Measurements from ENCODE around the gene BRD9. TPM values are rescaled to one million over a fixed set of nuclear protein-coding genes. Genes with fewer than 3 reads are reported as not detected.

BRD9 gene
- total RNA-seq, 1 experiment from 2014 or later = 48.9 TPM

DNA sequence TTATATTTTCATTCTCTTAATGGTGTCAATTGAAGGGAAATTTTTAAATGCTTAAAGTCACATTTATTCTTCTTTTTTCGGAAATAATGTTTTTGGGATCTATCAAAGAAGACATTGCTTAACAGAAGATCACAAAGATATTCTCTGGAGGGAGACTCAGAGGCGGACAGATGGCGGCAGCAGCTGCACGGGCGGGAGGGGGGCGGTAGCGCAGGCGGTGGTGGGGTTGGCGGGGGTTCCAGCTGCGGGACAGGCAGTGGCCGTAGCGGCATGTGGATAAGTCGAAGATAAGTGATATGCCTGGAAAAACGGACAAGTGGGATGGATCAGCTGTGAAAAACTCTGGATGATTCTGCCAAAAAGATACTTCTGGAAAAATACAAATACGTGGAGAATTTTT lies 76.4 kb downstream of the BRD9 start:
- no peaks in the 10 kb centered on the region for H3K36me3 Mint-ChIP-seq (ENCODE audit: insufficient read depth, unreplicated experiment)
- ChIA-PET CTCF (no interaction called here), POLR2A (no interaction called here)
- intact Hi-C loops (cut with micrococcal nuclease) = no loop called here
- TF ChIP-seq, protein P1, sequence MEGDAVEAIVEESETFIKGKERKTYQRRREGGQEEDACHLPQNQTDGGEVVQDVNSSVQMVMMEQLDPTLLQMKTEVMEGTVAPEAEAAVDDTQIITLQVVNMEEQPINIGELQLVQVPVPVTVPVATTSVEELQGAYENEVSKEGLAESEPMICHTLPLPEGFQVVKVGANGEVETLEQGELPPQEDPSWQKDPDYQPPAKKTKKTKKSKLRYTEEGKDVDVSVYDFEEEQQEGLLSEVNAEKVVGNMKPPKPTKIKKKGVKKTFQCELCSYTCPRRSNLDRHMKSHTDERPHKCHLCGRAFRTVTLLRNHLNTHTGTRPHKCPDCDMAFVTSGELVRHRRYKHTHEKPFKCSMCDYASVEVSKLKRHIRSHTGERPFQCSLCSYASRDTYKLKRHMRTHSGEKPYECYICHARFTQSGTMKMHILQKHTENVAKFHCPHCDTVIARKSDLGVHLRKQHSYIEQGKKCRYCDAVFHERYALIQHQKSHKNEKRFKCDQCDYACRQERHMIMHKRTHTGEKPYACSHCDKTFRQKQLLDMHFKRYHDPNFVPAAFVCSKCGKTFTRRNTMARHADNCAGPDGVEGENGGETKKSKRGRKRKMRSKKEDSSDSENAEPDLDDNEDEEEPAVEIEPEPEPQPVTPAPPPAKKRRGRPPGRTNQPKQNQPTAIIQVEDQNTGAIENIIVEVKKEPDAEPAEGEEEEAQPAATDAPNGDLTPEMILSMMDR (IDR thresholded peaks at IDR 0.05; ENCODE audit: unreplicated experiment) = no peak
- no peaks in the 10 kb centered on the region for H3K9me3 Mint-ChIP-seq (ENCODE audit: unreplicated experiment)
- H3K27ac Mint-ChIP-seq (ENCODE audit: low read depth, unreplicated experiment) = no peak overlapping the region
- DNase-seq (ENCODE audit: unreplicated experiment) = no peak
- H3K4me3 Mint-ChIP-seq (ENCODE audit: unreplicated experiment) = no peak overlapping the region
- BruUV-seq (replicated peaks) = no TSS peak
- peaks cover 21% of the 10 kb centered on the region for H3K27me3 Mint-ChIP-seq (ENCODE audit: insufficient read depth, unreplicated experiment)
- no peaks in the 10 kb centered on the region for H3K4me1 Mint-ChIP-seq (ENCODE audit: insufficient read depth, unreplicated experiment)

DNA sequence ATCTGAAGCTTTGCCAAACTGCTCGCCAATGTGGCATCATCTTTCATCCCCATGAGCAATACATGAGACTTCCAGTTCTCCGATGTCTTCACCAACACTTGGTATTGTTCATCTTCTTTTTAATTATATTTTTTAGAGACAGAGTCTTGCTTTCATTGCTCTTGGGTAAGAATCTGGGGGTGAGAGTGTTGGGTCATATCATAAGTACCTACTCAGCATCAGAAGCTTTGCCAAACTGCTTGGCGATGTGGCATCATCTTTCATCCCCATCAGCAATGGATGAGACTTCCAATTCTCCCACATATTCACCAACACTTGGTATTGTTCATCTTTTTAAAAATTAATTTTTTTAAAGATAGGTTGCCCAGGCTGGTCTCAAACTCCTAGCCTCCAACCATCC lies 77.2 kb downstream of the BRD9 start:
- ChIA-PET CTCF (interaction anchor here (0.5 kb wide), 1 partner anchor 213 kb away, joined by 4 read pairs; no protein-coding TSS in a partner anchor), POLR2A (no interaction called here)
- Mint-ChIP-seq H3K9me3 (ENCODE audit: unreplicated experiment) (no peaks in the 10 kb centered on the region), H3K4me1 (ENCODE audit: insufficient read depth, unreplicated experiment) (no peaks in the 10 kb centered on the region), H3K27me3 (ENCODE audit: insufficient read depth, unreplicated experiment) (peaks cover 24% of the 10 kb centered on the region), H3K36me3 (ENCODE audit: insufficient read depth, unreplicated experiment) (no peaks in the 10 kb centered on the region), H3K4me3 (ENCODE audit: unreplicated experiment) (no peak overlapping the region), H3K27ac (ENCODE audit: low read depth, unreplicated experiment) (no peak overlapping the region)
- intact Hi-C loops (cut with micrococcal nuclease) = no loop called here
- no peak for DNase-seq (ENCODE audit: unreplicated experiment)
- BruUV-seq (replicated peaks) = no TSS peak
- TF ChIP-seq, protein P1 (IDR thresholded peaks at IDR 0.05; ENCODE audit: unreplicated experiment) = no peak

Other genes with a start within 250 kb of the BRD9 start
- 0.12 and 0.17 TPM in 2 replicates for gene TPPP, start 199.4 kb downstream of the BRD9 start, total RNA-seq (2022)
- gene ZDHHC11B, start 108.1 kb downstream of the BRD9 start, total RNA-seq (2022) = 0.17 TPM in 1 of 2 replicates, not detected in the other
- gene ZDHHC11, start 41.8 kb downstream of the BRD9 start, total RNA-seq (2022) = 2.0 and 7.0 TPM in 2 replicates
- gene TRIP13, start 83 bp upstream of the BRD9 start, total RNA-seq (2022) = 13.7 and 21.4 TPM in 2 replicates
- 0.21 and 0.32 TPM in 2 replicates for gene NKD2, start 116.0 kb upstream of the BRD9 start, total RNA-seq (2022)
- 6.3 and 8.1 TPM in 2 replicates for gene SLC12A7, start 219.3 kb upstream of the BRD9 start, total RNA-seq (2022)